ENCODE measurements around the gene ITIH5.

Gene ITIH5

DNA sequence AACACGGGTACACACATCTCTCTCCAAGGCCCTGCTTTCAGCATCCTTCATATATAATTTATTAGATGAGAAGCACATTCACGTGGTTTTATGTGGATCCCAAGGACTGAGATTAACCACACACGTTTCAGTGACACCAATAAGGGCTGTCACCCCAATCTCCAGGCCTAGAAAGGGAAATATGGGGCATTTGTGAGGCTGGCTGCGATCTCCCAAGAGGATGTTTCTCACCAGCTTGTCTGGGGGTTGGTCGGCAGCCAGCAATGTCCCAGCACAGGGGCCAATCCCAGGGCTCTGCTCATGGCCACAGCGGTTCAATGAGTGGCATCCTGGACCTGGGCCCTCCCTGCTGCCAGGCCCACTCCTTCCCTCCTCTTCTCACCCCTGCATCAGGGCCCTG, 115.5 kb downstream of the ITIH5 start:
- no peak overlapping the region for H3K9ac ChIP-seq (ENCODE audit: low read length)
- H3K27me3 ChIP-seq (ENCODE audit: control insufficient read depth, insufficient read depth, low read length): no peaks in the 10 kb centered on the region
- H3K9me3 ChIP-seq (ENCODE audit: control insufficient read depth, low read length): no peaks in the 10 kb centered on the region
- H3K4me1 ChIP-seq (ENCODE audit: control insufficient read depth, insufficient read depth, low read length): no peaks in the 10 kb centered on the region
- no peak overlapping the region for H3K4me3 ChIP-seq (ENCODE audit: low read length)
- H3K36me3 ChIP-seq (ENCODE audit: control insufficient read depth, insufficient read depth, low read length): no peaks in the 10 kb centered on the region

DNA sequence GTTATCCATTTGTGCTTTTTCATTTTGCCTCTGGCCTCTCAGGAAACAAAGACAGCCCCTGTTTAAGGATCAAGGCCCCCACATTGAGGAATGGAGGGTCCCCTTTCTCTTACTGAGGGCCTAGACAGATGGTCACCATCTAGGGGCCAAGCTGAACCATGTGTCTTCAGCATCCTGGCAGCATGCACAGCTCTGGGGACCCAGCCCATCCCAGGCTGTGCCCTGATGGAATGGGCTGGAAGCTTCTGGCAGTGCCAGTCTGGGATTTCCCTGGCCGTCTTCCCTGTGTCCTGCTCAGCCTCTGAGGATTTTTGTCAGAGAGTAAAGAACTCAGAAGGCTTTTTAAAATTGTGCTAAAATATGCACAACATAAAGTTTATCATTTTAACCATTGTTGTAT, 116.8 kb downstream of the ITIH5 start:
- H3K4me1 ChIP-seq (ENCODE audit: control insufficient read depth, insufficient read depth, low read length): no peaks in the 10 kb centered on the region
- H3K4me3 ChIP-seq (ENCODE audit: low read length): no peak overlapping the region
- no peaks in the 10 kb centered on the region for H3K27me3 ChIP-seq (ENCODE audit: control insufficient read depth, insufficient read depth, low read length)
- H3K9ac ChIP-seq (ENCODE audit: low read length): no peak overlapping the region
- no peaks in the 10 kb centered on the region for H3K9me3 ChIP-seq (ENCODE audit: control insufficient read depth, low read length)
- H3K36me3 ChIP-seq (ENCODE audit: control insufficient read depth, insufficient read depth, low read length): no peaks in the 10 kb centered on the region

DNA sequence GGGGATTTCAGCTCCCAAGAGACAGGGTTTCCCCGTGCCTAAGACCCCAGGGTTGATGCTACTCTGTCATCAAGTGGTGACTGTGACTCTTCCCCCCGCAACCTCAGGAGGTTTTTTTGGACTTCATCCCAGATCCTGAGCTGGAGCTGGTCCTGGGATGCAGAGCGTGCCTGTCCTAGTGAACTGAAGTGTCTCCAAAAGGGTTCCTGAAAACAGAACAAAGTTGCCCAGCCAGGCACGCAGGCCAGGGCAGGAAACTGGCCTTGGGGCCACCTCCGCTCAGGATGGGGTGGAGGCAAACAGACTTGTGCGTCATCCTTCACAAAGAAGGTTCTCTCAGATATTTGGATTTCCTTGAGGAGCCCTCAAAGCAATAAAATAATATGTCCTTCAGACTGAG, 118.9 kb downstream of the ITIH5 start:
- H3K4me3 ChIP-seq (ENCODE audit: low read length): no peak overlapping the region
- no peaks in the 10 kb centered on the region for H3K9me3 ChIP-seq (ENCODE audit: control insufficient read depth, low read length)
- H3K27me3 ChIP-seq (ENCODE audit: control insufficient read depth, insufficient read depth, low read length): no peaks in the 10 kb centered on the region
- no peaks in the 10 kb centered on the region for H3K4me1 ChIP-seq (ENCODE audit: control insufficient read depth, insufficient read depth, low read length)
- no peak overlapping the region for H3K9ac ChIP-seq (ENCODE audit: low read length)
- H3K36me3 ChIP-seq (ENCODE audit: control insufficient read depth, insufficient read depth, low read length): no peaks in the 10 kb centered on the region

DNA sequence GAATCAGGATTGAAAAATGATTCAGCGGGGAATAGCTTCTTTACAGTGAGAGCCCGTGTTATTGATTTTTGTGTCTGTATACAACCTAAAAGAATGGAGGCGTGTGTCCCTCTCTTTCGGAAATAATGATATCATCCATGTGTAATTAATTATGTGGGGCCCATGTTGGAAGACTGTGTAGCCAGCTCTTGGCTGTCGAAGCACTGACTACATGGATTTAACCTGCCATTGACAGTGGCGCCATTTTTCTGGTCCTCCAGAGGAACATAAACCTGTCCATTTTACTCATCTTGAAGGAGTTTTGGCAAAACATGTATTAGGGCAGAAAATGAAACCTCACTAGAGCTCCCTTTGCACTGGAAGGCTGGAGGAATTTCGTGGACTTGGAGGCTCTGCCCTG, 119.6 kb downstream of the ITIH5 start:
- Histone ChIP-seq H3K9ac (ENCODE audit: low read length) (no peak overlapping the region), H3K4me3 (ENCODE audit: low read length) (no peak overlapping the region), H3K36me3 (ENCODE audit: control insufficient read depth, insufficient read depth, low read length) (no peaks in the 10 kb centered on the region), H3K27me3 (ENCODE audit: control insufficient read depth, insufficient read depth, low read length) (no peaks in the 10 kb centered on the region), H3K9me3 (ENCODE audit: control insufficient read depth, low read length) (no peaks in the 10 kb centered on the region), H3K4me1 (ENCODE audit: control insufficient read depth, insufficient read depth, low read length) (peaks cover 2% of the 10 kb centered on the region)

DNA sequence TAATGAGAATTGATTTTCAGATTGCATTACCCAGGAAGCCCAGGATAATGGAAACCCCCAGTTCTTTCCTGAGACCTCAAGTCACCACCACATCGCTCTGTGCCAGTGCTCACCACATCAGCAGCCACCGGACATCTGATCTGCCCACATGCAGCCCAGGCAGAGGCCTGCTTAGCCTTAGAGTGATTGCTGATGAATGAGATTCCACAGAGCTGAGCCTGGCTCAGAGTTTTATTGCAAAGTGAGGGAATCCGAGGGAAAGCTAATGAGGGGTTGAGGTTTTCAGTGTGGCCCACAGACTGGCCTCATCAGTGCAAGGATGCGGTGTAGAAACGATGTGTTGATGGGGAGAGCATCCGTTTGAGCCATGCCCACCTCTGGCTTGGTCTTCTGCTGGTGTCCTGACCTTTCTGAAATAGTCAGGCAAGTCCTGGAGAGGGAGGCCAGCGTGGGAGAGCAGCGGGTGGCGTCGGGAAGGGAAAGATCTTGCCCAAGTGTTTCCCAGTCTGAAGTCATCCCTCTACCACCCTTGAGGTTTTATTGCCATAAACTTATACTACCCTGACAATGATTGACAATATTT, 120.3 kb downstream of the ITIH5 start:
- H3K27me3 ChIP-seq (ENCODE audit: control insufficient read depth, insufficient read depth, low read length): no peaks in the 10 kb centered on the region
- no peak overlapping the region for H3K4me3 ChIP-seq (ENCODE audit: low read length)
- H3K9ac ChIP-seq (ENCODE audit: low read length): no peak overlapping the region
- peaks cover 9% of the 10 kb centered on the region for H3K4me1 ChIP-seq (ENCODE audit: control insufficient read depth, insufficient read depth, low read length)
- H3K36me3 ChIP-seq (ENCODE audit: control insufficient read depth, insufficient read depth, low read length): no peaks in the 10 kb centered on the region
- H3K9me3 ChIP-seq (ENCODE audit: control insufficient read depth, low read length): no peaks in the 10 kb centered on the region

DNA sequence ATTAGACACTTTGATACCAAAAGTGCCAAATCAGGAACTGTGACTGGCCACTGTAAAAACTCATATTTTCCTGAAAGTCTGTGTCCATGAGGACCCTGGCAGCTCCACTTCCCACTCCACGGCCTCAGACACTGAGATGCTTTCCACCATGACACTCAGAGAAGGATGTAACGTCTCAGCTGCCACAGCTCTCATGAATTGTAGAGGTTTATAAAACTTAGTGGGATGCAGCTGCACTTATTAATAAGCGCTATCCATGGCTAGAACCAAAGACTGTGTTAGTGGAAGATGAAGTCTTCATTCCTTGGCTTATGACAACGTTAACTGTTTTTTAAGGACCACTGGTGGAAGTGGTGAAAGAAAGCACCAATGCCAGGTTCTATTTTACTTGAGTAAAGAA, 121.0 kb downstream of the ITIH5 start:
- no peaks in the 10 kb centered on the region for H3K9me3 ChIP-seq (ENCODE audit: control insufficient read depth, low read length)

DNA sequence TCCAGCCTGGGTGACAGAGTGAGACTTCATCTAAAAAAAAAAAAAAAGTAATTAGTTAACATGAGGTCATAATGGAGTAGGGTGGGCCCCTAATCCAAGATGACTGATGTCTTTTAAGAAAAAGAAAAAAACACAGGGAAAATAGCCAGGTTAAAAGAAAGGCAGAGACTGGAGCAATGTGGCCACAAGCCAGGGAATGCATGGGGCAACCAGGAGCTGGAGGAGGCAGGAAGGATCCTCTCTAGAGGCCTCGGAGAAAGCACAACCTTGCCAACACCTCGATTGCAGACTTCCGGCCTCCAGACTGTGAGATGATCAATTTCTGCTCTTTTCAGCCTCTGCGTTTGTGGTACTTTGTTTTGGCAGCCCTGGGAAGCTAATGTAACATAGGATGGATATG, 121.5 kb downstream of the ITIH5 start:
- no peaks in the 10 kb centered on the region for H3K27me3 ChIP-seq (ENCODE audit: control insufficient read depth, insufficient read depth, low read length)
- no peak overlapping the region for H3K9ac ChIP-seq (ENCODE audit: low read length)
- H3K9me3 ChIP-seq (ENCODE audit: control insufficient read depth, low read length): no peaks in the 10 kb centered on the region
- H3K4me3 ChIP-seq (ENCODE audit: low read length): no peak overlapping the region
- H3K36me3 ChIP-seq (ENCODE audit: control insufficient read depth, insufficient read depth, low read length): no peaks in the 10 kb centered on the region
- peaks cover 10% of the 10 kb centered on the region for H3K4me1 ChIP-seq (ENCODE audit: control insufficient read depth, insufficient read depth, low read length)

More for the DNA sequence above, 121.0 kb downstream of the ITIH5 start:
- peaks cover 10% of the 10 kb centered on the region for H3K4me1 ChIP-seq (ENCODE audit: control insufficient read depth, insufficient read depth, low read length)
- no peak overlapping the region for H3K4me3 ChIP-seq (ENCODE audit: low read length)
- no peaks in the 10 kb centered on the region for H3K27me3 ChIP-seq (ENCODE audit: control insufficient read depth, insufficient read depth, low read length)
- no peaks in the 10 kb centered on the region for H3K36me3 ChIP-seq (ENCODE audit: control insufficient read depth, insufficient read depth, low read length)
- H3K9ac ChIP-seq (ENCODE audit: low read length): no peak overlapping the region

DNA sequence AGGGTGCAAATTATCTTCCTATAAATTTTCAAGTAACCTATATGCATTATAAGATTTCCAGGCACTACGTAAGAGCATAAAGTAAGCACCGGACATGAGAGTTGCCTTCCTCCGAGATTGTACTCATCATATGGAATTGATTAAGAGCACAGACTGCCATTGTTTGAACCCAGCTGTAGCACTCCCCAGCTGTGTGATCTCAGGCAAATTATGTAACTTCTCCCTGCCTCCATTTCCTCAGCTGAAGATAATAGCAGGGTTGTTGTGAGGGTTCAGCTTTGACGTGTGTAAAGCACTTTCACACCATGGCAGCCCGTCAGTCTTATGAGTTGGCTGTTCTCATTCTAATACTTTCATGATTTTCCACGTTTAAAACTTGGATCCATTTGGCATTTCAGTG, 122.6 kb downstream of the ITIH5 start:
- H3K9ac ChIP-seq (ENCODE audit: low read length): no peak overlapping the region
- peaks cover 10% of the 10 kb centered on the region for H3K4me1 ChIP-seq (ENCODE audit: control insufficient read depth, insufficient read depth, low read length)
- no peaks in the 10 kb centered on the region for H3K27me3 ChIP-seq (ENCODE audit: control insufficient read depth, insufficient read depth, low read length)
- no peak overlapping the region for H3K4me3 ChIP-seq (ENCODE audit: low read length)
- H3K9me3 ChIP-seq (ENCODE audit: control insufficient read depth, low read length): no peaks in the 10 kb centered on the region
- no peaks in the 10 kb centered on the region for H3K36me3 ChIP-seq (ENCODE audit: control insufficient read depth, insufficient read depth, low read length)

DNA sequence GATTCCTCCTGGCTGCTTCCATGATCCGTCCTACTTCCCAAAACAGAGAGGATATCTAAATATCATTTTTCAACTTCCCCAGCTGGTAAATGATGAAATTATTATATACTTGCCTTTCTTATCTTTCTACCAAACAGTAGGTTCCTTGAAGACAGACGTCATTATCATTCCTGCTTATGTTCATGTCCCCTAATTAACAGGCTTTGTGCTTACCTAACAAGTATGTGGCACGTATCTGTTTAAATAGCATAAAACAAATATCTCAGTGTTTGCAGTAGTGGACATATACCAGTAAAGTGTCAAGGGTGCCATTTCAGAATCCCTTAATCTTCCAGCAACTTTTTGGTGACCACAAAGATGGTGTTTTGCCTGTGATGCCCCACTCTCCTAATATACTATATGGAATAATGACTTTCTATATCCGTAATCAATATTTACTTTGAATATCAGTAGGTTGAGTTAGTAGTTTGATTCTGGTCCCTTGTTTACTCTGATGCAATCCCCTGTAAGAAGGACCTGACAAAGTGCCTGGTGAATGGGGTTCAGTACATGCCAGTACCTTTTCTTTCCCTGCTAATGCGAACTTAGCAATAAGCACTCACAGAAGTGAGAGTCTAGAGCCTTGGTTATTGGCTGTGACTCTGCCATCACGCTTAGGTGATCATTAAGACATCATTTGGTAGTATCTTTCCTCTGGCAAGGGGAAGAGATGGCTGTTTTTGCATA, 124.4 kb downstream of the ITIH5 start:
- H3K9ac ChIP-seq (ENCODE audit: low read length): no peak overlapping the region

DNA sequence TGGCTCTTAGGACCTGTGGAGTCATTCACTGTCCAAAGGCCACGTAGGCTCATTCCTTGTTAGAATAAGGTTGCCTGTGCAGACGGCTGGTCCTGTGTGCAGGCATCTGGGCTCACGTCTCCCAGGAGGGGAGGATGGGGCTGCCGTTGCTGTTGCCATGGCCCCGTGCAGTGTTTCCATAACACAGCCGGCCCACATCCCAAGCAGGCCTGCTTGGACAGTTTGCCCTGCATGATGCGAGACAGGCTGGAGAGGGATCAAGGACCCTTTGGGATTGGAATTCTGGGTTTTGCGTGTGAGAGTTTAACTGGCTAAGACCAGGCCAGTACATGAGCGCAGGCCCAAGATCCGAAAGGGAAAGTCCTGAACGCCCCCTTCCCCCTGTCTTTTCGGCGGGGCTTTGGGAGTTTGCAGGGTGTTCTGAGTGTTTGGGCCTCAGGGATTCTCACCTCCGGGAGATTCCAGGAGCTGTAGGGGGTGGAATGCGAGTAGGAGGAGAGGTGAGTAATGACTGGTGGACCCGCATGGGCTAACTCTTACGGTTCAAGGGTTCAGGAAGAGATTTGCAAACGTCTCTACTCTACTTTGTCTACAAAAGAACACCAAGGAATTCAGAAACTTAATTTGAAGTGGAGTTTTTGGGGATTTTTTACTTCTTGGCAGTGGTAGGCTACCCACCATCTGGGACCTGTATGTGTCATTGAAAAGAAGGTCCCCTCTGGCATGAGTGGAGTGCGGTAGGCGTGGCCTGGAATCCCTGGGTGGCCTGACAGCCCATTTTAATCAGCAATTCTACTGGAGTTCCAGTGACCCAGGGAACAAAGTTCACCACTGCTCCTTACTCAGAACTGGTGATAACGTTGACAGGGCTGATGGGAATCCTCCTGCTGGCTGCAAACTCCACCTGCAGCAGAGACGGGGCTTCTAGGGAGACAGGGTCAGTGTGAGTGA, 125.4 kb downstream of the ITIH5 start:
- Histone ChIP-seq H3K27me3 (ENCODE audit: control insufficient read depth, insufficient read depth, low read length) (no peaks in the 10 kb centered on the region), H3K4me1 (ENCODE audit: control insufficient read depth, insufficient read depth, low read length) (peaks cover 10% of the 10 kb centered on the region), H3K36me3 (ENCODE audit: control insufficient read depth, insufficient read depth, low read length) (no peaks in the 10 kb centered on the region), H3K9ac (ENCODE audit: low read length) (no peak overlapping the region), H3K4me3 (ENCODE audit: low read length) (no peak overlapping the region), H3K9me3 (ENCODE audit: control insufficient read depth, low read length) (no peaks in the 10 kb centered on the region)

More for the DNA sequence above, 124.4 kb downstream of the ITIH5 start:
- H3K4me3 ChIP-seq (ENCODE audit: low read length): no peak overlapping the region
- H3K4me1 ChIP-seq (ENCODE audit: control insufficient read depth, insufficient read depth, low read length): peaks cover 10% of the 10 kb centered on the region
- no peaks in the 10 kb centered on the region for H3K27me3 ChIP-seq (ENCODE audit: control insufficient read depth, insufficient read depth, low read length)
- H3K36me3 ChIP-seq (ENCODE audit: control insufficient read depth, insufficient read depth, low read length): no peaks in the 10 kb centered on the region
- H3K9me3 ChIP-seq (ENCODE audit: control insufficient read depth, low read length): no peaks in the 10 kb centered on the region

DNA sequence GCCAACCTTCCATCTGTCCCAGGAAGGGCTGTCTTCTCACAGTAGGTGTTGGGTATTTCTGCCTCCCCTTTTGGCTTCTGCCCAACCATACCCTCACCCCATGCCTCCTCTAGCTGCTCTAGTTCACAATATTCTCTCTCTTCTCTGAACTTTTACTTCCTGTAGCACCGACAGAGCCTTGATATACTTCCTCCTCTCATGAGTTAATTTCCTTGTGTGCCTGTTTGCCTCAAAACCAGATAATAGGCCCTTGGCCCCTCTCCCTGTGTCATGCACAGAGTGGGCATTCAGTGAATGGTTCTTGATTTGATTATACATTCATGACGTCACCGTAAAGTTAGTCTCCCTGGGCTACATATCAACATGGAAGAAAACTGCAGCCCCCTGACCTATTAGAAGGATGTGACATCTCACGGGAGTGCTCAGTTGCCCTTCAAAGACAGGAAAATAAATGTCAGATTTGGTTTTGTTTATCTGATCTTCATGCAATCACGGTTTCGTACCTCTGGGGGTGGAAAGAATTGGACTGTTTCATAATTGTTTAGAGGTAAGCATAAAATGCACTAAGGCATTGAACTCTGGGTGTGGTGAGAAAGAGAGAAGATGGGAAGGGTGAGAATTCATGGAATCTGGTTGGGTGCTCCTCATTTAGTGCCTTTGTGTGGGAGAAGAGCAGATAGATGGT, 127.7 kb downstream of the ITIH5 start:
- H3K4me1 ChIP-seq (ENCODE audit: control insufficient read depth, insufficient read depth, low read length): peaks cover 10% of the 10 kb centered on the region
- no peaks in the 10 kb centered on the region for H3K27me3 ChIP-seq (ENCODE audit: control insufficient read depth, insufficient read depth, low read length)
- no peak overlapping the region for H3K4me3 ChIP-seq (ENCODE audit: low read length)
- H3K9ac ChIP-seq (ENCODE audit: low read length): no peak overlapping the region
- no peaks in the 10 kb centered on the region for H3K36me3 ChIP-seq (ENCODE audit: control insufficient read depth, insufficient read depth, low read length)
- no peaks in the 10 kb centered on the region for H3K9me3 ChIP-seq (ENCODE audit: control insufficient read depth, low read length)
